GM12874 (cell line): ENCODE data around the gene FRMPD3.

Experiments used
- TF ChIP-seq, protein P1 (sequence below): IDR thresholded peaks from 2 replicates; pipeline ENCODE4 v1.5.1; 2011; ENCODE audit warnings: low read depth, mild to moderate bottlenecking, control low read depth, low read length, moderate library complexity; ENCODE audit not compliant: insufficient read depth

Gene FRMPD3

DNA sequence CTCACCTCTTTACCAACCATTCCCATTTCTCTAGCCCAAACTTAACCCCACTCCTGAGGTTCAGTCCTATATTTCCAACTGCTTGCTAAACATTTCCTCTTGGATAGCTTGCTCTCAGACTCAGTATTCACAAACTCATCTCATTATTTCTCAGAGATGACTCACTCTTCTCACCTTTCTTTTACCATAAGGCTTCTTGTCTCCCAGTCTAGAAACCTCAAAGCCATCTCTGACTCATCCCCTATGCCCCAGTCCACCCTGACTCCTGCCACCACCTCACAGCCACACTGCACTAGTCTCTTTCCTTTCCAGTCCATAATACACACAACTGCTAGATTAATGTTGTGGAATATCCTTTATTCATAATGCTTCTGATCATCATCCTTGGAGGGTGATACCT, 4.8 kb downstream of the FRMPD3 start:
- TF ChIP-seq, protein P1, sequence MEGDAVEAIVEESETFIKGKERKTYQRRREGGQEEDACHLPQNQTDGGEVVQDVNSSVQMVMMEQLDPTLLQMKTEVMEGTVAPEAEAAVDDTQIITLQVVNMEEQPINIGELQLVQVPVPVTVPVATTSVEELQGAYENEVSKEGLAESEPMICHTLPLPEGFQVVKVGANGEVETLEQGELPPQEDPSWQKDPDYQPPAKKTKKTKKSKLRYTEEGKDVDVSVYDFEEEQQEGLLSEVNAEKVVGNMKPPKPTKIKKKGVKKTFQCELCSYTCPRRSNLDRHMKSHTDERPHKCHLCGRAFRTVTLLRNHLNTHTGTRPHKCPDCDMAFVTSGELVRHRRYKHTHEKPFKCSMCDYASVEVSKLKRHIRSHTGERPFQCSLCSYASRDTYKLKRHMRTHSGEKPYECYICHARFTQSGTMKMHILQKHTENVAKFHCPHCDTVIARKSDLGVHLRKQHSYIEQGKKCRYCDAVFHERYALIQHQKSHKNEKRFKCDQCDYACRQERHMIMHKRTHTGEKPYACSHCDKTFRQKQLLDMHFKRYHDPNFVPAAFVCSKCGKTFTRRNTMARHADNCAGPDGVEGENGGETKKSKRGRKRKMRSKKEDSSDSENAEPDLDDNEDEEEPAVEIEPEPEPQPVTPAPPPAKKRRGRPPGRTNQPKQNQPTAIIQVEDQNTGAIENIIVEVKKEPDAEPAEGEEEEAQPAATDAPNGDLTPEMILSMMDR: no peak

DNA sequence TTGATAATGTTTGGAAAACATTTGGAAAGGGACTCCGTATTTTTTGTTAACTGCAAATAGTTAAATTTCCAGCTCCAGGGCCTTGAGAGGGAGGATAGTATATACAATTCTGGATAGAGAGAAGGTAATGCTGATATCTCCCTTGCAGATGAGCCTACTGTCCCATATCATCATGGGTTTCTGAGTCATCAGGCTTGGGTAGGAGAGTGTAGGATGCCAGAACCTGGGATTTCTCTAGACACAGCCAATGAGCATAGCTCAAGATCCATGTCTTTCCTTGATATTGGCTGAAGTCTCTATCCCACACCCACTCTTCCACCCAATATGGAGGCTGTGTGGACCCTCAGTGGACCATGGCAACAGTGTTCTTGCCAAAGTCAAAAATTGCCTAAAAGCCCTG, 7.8 kb downstream of the FRMPD3 start:
- TF ChIP-seq, protein P1: no peak

DNA sequence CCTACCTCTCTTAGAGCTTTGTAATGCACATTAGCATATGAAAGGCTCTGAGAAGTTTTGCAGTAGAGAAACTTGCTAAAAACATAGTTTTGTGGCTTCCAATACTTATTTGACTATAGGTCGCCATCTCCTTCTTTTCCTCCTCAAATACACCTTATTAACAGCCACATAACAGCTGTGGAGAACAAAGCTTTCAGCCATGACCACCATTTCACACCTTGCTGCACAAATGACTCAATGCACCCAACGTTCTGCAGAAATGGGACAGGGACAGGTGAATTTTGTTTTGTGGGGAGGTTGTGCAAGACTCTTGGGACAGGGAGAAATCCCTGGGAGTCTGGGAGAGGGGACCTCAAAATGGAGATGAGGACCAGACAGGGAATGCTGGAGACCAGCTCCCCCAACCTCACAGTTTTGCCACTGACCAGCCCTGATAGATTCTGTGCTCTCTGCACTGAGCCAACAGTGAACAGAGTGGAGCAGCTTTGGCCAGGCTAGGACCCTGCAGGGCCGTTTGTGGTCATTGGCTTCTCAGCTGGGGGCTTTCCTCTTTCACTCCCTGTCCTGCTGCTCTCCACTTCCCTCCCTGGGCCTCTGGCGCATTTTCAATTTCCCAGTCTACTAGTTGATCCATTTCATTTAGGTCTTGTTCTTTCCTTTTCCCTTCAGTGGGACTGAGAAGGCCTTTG, 16.6 kb downstream of the FRMPD3 start:
- TF ChIP-seq, protein P1: no peak

DNA sequence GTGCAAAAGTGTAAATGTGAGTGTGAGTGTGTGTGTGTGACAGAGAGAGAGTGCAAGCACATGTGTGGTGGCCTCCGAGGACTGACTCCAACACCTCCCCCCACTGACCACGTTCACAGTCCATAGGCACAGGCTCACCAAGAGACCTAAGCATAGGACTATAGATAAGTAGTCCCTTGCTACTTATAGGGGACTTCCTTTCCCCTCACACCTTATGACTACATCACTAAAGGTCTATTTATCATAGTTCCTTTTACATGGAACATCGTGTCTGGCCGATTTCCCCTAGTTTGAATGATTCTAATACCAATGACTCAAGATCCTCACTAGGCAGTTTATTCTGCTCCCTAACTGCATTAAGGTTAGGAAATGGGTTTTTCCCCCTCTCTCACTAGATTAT, 17.8 kb downstream of the FRMPD3 start:
- TF ChIP-seq, protein P1: no peak

DNA sequence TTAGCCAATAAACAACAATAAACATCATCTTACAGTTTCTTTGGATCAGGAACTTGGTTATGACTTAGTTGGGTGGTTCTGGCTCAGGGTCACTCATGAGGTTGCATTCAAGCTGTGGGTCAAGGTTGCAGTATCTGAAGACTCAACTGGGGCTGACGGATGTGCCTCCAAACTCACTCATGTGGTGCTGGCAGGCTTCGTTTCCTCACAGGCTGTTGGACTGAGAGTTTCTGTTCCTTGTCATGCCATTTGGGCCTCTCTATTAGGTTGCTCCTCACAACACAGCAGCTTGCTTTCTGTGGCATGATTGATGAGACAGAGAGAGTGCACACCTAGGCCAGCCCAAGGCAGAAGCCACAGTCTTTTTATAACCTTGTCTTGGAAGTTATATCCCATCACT, 20.7 kb downstream of the FRMPD3 start:
- TF ChIP-seq, protein P1: no peak

DNA sequence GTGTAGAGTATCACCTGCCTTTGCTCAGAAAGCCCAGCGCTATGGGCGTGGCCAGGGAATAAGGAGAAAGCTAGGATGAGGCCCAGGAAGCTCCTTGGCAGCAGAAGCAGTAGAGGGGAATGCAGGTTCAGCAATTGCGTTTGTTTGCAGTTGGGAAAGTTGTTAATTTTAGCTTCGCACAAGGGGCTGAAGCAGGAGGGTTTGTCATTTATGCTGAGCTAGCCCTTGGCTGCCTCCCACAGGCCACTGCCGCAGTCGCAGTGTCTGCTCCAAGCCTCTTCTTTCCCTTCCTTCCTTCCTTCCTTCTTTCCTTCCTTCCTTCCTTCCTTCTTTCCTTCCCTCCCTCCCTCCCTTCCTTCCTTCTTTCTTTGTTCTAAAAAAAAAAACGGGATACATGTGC, 21.5 kb downstream of the FRMPD3 start:
- TF ChIP-seq, protein P1: no peak

DNA sequence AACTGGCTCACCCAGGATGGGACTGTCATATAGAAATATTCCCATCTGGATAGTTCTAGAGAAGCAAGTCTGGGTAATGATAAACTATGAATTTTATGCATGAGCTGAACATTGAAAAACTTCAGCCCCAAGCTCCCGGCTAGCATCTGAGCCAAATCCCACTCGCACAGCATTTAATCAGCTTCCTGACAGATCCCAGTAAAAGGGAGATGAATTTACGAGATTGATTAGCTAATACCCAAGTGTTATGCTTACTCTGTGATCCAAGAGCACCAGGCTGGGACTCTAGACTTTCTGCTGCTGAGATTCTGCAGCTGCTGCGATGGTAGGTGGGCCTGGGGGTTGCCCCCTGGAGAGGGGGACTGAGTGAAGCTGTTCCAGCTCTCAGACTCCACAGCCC, 28.0 kb downstream of the FRMPD3 start:
- TF ChIP-seq, protein P1: no peak
